D721Med (cell line): Measurements from ENCODE around the gene GGA2.

Experiments used
- DNase-seq: peaks from one replicate; pipeline ENCODE4 v3.0.0; 2011; ENCODE audit warnings: low spot score; ENCODE audit not compliant: insufficient read length
- FAIRE-seq: peaks from 2 replicates; lab custom pipeline; 2011; peaks lifted over from hg19 to GRCh38; lab: Jason Lieb, UNC
- TF ChIP-seq, protein P1 (sequence below): IDR thresholded peaks from 2 replicates; pipeline ENCODE4 v1.5.1; 2012; ENCODE audit warnings: mild to moderate bottlenecking, control low read depth; ENCODE audit not compliant: insufficient read depth; ENCODE audit errors: missing control alignments

GGA2 gene, protein sequence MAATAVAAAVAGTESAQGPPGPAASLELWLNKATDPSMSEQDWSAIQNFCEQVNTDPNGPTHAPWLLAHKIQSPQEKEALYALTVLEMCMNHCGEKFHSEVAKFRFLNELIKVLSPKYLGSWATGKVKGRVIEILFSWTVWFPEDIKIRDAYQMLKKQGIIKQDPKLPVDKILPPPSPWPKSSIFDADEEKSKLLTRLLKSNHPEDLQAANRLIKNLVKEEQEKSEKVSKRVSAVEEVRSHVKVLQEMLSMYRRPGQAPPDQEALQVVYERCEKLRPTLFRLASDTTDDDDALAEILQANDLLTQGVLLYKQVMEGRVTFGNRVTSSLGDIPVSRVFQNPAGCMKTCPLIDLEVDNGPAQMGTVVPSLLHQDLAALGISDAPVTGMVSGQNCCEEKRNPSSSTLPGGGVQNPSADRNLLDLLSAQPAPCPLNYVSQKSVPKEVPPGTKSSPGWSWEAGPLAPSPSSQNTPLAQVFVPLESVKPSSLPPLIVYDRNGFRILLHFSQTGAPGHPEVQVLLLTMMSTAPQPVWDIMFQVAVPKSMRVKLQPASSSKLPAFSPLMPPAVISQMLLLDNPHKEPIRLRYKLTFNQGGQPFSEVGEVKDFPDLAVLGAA

DNA sequence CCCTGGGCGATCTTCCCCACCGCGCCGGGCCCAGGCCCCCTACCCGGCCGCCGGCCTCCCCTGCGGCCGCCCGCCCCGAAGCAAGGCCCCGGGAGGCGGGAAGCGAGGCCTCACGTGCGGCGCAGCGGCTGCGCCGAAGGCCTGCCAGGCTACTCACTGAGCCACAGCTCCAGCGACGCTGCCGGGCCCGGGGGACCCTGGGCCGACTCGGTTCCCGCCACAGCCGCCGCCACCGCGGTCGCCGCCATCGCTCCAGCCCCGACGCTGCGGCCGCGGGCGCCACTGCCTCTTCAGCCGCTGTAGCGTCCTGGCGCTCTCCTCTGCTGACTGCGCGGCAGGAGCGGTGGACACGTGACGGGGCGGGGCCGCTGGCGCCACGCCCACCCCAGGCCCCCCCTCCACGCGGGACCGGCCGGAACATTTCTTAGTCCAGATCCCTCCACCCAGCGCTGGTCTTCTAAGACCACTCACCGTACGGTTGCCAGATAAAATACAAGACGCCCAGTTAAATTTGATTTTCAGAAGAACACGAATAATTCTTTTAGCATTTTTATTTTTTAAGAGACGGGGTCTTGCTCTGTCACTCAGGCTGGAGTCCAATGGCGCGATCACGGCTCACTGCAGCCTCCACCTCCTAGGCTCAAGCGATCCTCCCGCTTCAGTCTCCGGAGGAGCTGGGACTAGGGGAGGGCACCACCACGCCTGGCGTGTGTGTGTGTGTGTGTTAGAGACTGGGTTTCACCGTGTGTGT, at the start of gene GGA2:
Gene GGA2, minus strand, starts transcription at position 331 of the 751 bp plus-strand sequence. Its CDS starts 83 bp downstream, at position 248.
- TF ChIP-seq, protein P1, sequence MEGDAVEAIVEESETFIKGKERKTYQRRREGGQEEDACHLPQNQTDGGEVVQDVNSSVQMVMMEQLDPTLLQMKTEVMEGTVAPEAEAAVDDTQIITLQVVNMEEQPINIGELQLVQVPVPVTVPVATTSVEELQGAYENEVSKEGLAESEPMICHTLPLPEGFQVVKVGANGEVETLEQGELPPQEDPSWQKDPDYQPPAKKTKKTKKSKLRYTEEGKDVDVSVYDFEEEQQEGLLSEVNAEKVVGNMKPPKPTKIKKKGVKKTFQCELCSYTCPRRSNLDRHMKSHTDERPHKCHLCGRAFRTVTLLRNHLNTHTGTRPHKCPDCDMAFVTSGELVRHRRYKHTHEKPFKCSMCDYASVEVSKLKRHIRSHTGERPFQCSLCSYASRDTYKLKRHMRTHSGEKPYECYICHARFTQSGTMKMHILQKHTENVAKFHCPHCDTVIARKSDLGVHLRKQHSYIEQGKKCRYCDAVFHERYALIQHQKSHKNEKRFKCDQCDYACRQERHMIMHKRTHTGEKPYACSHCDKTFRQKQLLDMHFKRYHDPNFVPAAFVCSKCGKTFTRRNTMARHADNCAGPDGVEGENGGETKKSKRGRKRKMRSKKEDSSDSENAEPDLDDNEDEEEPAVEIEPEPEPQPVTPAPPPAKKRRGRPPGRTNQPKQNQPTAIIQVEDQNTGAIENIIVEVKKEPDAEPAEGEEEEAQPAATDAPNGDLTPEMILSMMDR, result no peak
- FAIRE-seq (no peak), DNase-seq (peak; percentile 68)

DNA sequence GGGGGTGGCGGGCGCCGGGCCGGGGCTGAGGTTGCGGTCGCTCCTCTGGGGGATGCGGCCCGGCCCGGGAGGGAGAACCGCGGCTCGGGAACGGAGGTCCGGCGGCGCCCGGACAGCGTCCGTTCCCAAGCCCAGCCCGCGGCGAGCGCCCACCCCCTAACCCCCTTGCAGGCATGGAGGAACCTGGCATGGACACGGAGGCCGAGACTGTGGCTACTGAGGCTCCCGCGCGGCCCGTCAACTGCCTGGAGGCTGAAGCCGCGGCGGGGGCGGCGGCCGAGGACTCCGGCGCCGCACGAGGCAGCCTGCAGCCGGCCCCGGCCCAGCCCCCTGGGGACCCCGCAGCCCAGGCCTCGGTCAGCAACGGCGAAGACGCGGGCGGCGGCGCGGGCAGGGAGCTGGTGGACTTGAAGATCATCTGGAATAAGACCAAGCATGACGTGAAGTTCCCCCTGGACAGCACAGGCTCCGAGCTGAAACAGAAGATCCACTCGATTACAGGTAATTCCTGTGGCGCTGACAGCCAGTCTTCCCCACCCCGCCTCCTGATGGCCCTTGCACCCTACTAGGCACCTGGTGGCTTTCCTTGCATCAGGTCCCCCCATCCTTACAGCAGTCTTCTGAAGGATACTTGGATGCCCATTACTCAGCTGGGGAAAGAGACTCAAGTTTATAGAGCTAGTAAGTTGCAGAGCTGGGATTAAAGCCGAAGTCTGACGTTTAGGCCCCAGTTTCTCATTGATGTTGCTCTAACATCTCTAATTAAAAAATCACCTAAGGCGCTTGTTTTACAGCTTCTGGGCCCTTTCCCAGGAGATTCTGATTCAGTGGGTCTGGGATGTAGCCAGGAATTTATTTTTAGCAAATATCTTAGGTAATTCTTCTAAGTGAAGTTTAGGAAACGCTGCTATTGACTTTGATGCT, 47.7 kb upstream of the GGA2 start:
- TF ChIP-seq, protein P1, result no peak
- FAIRE-seq, result no peak
- no peak for DNase-seq

DNA sequence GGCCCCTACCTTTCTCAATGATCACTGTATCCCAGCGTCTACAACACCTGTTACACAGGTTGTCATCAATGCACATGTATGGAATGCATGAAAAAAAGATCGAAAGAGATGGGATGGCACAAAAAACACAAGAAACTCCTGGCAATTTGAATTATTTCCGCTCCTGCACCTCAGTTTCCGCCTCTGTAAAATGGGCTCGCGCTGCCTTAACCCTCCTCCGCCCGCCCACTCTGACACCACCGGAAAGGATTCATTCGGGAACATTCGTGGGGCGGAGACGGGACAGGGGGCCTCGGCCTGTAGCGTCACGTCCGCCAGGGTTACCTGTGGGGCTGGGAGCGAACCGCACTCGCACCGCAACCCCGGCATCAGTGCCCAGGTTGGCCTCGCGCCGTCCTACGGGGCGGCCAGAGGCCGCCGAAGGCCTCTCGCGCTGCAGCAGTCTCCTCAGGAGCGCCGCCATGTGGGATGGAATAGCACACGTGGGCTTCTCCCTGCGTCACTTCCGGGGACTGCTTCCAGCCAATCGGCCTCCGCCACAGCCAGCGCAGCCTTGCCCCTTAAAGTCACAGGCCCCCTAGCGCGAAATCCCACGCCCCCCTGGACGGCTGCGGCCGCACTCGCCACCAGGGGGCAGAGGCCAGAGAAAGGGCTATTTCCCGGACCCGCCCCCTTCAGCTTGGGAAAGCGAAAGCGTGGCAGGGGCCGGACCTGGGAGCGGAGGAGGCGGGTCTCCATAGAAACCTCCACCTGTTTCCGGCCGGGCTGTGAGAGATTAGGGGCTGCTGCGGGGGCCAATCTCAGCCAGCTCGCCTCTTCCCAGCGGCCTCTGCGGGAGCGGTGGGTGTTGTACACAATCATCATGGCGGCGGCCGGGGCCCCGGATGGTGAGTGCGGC, 46.8 kb upstream of the GGA2 start, which contains the start of the genes EARS2 and UBFD1:
Gene EARS2, minus strand, starts transcription at position 470 of the 898 bp plus-strand sequence. Its CDS starts 7 bp downstream, at position 463.
Gene UBFD1, plus strand, starts transcription at position 847 of the 898 bp plus-strand sequence. Its CDS starts 16 bp downstream, at position 863.
- DNase-seq (peak; percentile 67), FAIRE-seq (no peak)
- TF ChIP-seq, protein P1, result peak; percentile 70

DNA sequence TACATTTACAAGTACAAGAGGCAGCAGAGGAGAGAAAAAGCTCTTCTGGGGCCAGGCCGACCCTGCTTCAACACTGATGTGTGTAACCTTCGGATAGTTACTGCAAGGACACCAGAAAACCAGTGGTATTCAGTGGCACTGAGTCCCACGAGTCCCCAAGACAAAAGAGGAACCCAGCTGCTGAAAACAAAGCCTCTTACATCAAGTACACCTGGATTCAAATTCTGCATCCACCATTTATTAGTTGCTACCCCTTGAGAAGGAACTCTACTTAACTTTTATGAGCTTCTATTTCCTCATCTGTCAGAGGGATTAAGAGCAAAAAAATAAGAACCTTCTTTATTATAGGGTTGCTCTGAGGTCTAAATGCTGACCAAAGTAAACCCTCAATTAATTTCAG, 44.2 kb upstream of the GGA2 start:
- DNase-seq (no peak), FAIRE-seq (no peak)
- TF ChIP-seq, protein P1, result no peak

DNA sequence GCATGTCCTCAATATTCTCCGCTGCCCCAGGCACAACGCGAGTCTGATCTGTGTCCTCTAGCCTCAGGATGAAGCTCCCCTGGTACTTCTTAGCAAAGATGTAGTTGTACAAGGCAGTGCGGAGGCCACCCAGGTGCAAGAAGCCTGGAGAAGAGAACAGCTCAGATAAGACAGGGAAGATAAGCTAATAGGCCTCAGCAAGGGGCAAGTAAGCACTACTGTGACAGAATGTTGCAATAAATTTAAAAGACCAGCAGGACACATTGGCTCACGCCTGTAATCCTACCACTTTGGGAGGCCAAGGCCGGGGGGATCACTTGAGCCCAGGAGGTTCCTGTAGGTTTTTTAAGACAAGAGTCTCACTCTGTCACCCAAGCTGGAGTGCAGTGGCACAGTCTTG, 41.9 kb upstream of the GGA2 start:
- TF ChIP-seq, protein P1, result no peak
- FAIRE-seq, result no peak
- no peak for DNase-seq
